ENCODE results near the gene ODAD4.

Gene ODAD4

DNA sequence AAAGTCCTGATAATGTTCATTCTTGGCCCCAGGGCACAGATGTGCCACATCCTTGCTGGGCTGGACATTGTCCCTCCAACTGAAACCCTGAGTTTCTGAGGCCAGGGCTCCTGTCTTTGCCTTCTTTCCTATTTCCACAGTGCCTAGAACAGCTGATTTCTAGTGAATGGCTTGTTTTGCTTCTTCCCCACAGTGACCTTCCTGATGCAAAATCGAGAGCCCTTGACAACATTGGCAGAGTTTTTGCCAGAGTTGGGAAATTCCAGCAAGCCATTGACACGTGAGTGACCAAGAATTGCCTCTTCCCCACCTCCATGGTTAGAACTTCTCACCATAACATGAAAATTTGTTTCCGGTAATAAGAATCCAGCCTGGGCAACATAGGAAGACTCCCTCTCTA lies 14.5 kb downstream of the ODAD4 start:
- DNase-seq (ENCODE audit: extremely low spot score): no peak
- TF ChIP-seq, protein P1, sequence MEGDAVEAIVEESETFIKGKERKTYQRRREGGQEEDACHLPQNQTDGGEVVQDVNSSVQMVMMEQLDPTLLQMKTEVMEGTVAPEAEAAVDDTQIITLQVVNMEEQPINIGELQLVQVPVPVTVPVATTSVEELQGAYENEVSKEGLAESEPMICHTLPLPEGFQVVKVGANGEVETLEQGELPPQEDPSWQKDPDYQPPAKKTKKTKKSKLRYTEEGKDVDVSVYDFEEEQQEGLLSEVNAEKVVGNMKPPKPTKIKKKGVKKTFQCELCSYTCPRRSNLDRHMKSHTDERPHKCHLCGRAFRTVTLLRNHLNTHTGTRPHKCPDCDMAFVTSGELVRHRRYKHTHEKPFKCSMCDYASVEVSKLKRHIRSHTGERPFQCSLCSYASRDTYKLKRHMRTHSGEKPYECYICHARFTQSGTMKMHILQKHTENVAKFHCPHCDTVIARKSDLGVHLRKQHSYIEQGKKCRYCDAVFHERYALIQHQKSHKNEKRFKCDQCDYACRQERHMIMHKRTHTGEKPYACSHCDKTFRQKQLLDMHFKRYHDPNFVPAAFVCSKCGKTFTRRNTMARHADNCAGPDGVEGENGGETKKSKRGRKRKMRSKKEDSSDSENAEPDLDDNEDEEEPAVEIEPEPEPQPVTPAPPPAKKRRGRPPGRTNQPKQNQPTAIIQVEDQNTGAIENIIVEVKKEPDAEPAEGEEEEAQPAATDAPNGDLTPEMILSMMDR (IDR thresholded peaks at IDR 0.05; ENCODE audit: control extremely low read depth, extremely low read depth, low read depth, missing control alignments): no peak
- CTCF ChIA-PET: interaction anchor here (0.7 kb wide), 1 partner anchor 80 kb away, joined by 3 read pairs; no protein-coding TSS in a partner anchor
- POLR2A ChIA-PET: no interaction called here

DNA sequence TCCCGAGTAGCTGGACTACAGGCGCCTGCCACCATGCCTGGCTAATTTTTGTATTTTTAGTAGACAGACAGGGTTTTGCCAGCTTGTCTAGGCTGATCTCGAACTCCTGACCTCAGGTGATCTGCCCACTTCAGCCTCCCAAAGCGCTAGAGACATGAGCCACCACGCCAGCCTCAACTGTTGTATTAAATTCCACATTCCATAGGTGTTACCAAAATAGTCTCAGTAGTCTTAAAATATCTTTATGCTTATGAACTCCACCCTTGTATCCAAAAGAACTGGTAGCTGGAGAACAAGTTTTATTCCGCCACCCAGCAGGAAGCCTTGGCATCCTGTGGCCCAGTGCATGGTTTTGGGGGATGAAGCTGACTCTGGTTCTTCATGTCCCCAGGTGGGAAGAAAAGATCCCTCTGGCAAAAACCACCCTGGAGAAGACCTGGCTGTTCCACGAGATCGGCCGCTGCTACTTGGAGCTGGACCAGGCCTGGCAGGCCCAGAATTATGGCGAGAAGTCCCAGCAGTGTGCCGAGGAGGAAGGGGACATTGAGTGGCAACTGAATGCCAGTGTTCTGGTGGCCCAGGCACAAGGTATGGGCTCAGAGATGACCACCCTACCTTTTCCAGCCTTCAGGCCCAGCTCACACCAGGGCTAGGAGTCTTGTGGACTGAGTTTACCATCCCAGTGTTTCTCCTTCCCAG lies 18.5 kb downstream of the ODAD4 start:
- TF ChIP-seq, protein P1 (IDR thresholded peaks at IDR 0.05; ENCODE audit: control extremely low read depth, extremely low read depth, low read depth, missing control alignments): no peak
- CTCF ChIA-PET: interaction anchor here (1.1 to 1.2 kb wide), 4 partner anchors 14 to 118 kb away, joined by 3 to 4 read pairs (median 4); partner anchors contain the start of gene ODAD4
- POLR2A ChIA-PET: no interaction called here
- DNase-seq (ENCODE audit: extremely low spot score): no peak

DNA sequence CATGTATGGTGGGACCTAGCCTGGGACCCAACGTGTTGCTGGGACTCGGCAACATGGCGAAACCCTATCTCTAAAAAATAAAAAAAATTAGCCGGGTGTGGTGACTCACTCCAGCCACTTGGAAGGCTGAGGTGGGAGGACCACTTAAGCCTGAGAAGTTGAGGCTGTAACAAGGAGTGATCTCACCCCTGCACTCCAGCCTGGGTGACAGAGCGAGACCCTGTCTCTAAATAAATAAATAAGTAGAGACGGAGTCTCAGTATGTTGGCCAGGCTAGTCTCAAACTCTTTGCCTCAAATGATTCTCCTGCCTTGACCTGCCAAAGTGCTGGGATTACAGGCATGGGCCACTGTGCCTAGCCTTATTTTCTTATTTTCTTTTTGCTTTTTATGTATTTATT lies 26.1 kb downstream of the ODAD4 start:
- TF ChIP-seq, protein P1 (IDR thresholded peaks at IDR 0.05; ENCODE audit: control extremely low read depth, extremely low read depth, low read depth, missing control alignments): no peak
- ChIA-PET CTCF (no interaction called here), POLR2A (no interaction called here)
- DNase-seq (ENCODE audit: extremely low spot score): no peak

DNA sequence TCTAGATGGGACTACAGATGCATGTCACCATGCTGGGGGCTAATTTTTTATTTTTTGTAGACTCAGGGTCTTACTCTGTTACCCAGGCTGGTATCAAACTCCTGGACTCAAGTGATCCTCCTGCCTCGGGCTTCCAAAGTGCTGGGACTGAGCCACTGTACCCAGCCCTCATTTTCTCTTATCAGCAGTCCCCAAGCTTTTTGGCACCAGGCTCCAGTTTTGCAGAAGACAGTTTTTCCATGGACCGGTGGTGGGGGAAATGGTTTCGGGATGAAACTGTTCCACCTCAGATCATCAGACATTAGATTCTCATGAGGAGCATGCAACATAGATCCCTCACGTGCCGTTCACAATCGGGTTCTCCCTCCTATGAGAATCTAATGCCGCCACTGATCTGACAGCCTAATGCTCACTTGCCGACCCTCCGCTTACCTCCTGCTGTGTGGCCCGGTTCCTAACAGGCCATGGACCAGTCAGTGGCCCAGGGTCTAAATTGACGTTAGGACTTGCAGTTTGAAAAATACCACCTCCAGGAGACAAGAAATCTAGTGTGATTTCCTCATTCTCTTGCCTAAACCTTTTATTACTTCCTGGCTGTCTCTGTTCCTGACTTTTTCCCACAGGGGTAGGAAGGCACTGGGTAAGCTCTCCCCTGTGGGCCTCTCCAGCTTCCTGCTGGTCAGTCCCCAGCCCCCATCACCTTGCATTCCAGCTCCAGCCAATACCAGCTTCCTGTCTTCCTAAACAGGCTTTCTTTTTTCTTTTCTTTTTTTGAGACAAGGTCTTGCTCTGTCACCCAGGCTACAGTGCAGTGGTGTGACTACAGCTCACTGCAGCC lies 26.8 kb downstream of the ODAD4 start:
- POLR2A ChIA-PET: no interaction called here
- CTCF ChIA-PET: interaction anchor here (1.8 to 12.1 kb wide), 2 partner anchors 12 to 159 kb away, joined by 4 to 172 read pairs; partner anchors contain the start of genes DHX58 and KAT2A
- TF ChIP-seq, protein P1 (IDR thresholded peaks at IDR 0.05; ENCODE audit: control extremely low read depth, extremely low read depth, low read depth, missing control alignments): no peak
- DNase-seq (ENCODE audit: extremely low spot score): no peak

DNA sequence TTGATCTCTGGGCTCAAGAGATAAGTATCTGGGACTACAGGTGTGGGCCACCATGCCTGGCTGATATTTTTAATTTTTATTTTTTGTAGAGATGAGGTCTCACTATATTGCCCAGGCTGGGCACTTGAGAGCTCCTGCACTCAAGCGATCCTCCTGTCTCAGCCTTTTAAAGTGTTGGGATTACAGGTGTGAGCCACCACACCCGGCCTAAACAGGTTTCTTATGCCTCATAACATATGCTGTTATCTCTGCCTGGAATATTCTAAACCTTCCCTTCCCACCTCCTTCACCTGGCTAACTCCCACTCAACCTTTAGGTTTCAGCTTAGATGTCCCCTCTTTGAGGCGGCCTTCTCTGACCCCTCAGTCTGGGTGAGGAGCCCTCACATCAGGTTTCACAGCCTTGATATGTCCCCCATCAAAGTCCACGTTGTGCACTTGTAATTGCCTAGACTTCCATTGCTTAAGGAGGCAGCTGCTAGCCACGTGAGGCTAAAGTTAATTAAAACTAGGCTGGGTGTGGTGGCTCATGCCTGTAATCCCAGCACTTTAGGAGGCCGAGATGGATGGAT lies 27.5 kb downstream of the ODAD4 start:
- ChIA-PET POLR2A (no interaction called here), CTCF (interaction anchor here (1.8 to 12.1 kb wide), 3 partner anchors 12 to 158 kb away, joined by 4 to 172 read pairs (median 6); partner anchors contain the start of genes DHX58 and KAT2A)
- no peak for DNase-seq (ENCODE audit: extremely low spot score)
- TF ChIP-seq, protein P1 (IDR thresholded peaks at IDR 0.05; ENCODE audit: control extremely low read depth, extremely low read depth, low read depth, missing control alignments): no peak

DNA sequence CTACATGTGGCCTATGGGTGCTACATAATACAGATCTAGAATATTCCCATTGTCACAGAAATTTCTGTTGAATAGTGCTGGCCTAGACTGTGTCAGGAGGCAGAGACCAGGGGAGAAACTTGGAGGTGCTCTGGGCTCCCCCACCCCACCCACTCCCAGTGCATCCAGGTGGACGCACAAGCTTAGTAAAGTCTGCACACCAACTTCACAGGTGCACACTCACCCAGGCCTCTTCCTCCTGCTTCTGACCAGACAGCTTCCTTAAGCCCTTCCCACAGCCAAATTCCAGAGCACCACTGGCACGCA lies 28.6 kb downstream of the ODAD4 start:
- CTCF ChIA-PET: interaction anchor here (0.7 to 12.1 kb wide), 6 partner anchors 11 to 157 kb away, joined by 3 to 172 read pairs (median 5); partner anchors contain the start of genes DHX58, KAT2A and NKIRAS2
- TF ChIP-seq, protein P1 (IDR thresholded peaks at IDR 0.05; ENCODE audit: control extremely low read depth, extremely low read depth, low read depth, missing control alignments): no peak
- no peak for DNase-seq (ENCODE audit: extremely low spot score)
- POLR2A ChIA-PET: no interaction called here
